ENCODE data around the gene WFDC8.
"Not testable (repeated sequence)": the region's sequence is repeated elsewhere in the genome, so short reads cannot be mapped to it uniquely, and the experiment has no call there.

The WFDC8 gene

GRCh38 chr20:45579184-45579583 is at the start of gene WFDC8:
TSS of gene WFDC8 (minus strand) at chr20:45579284. CDS start at chr20:45579247, 37 bp downstream.
- ATAC-seq: no peak

GRCh38 chr20:45626540-45626939 is 47.5 kb upstream of the WFDC8 start:
- ATAC-seq: no peak

GRCh38 chr20:45621593-45621992 is 42.5 kb upstream of the WFDC8 start:
- ATAC-seq: no peak

- no peak for ATAC-seq
These were observed 38.5 kb upstream of the WFDC8 start for GRCh38 chr20:45617591-45617990.

- no peak for ATAC-seq
These were observed 33.2 kb upstream of the WFDC8 start for GRCh38 chr20:45612314-45612713.

GRCh38 chr20:45611054-45611453 is 32.0 kb upstream of the WFDC8 start:
- ATAC-seq: no peak

- ATAC-seq: no peak
These were observed 28.7 kb upstream of the WFDC8 start for GRCh38 chr20:45607810-45608209.

- ATAC-seq: no peak
These were observed 16.2 kb upstream of the WFDC8 start for GRCh38 chr20:45595235-45595634.

- ATAC-seq: no peak
These were observed 14.4 kb upstream of the WFDC8 start for GRCh38 chr20:45593498-45593897.

GRCh38 chr20:45592574-45593189 is 13.6 kb upstream of the WFDC8 start:
- ATAC-seq: no peak

- no peak for ATAC-seq
These were observed 10.6 kb upstream of the WFDC8 start for GRCh38 chr20:45589725-45590124.

GRCh38 chr20:45588800-45589199 is 9.7 kb upstream of the WFDC8 start:
- no peak for ATAC-seq

GRCh38 chr20:45585986-45586385 is 6.9 kb upstream of the WFDC8 start:
- not testable (repeated sequence) for ATAC-seq

GRCh38 chr20:45584294-45584693 is 5.2 kb upstream of the WFDC8 start:
- ATAC-seq: not testable (repeated sequence)

- ATAC-seq: no peak
These were observed 4.4 kb upstream of the WFDC8 start for GRCh38 chr20:45583502-45583901.

GRCh38 chr20:45581702-45582101 is 2.6 kb upstream of the WFDC8 start:
- ATAC-seq: no peak

- ATAC-seq: no peak
These were observed 853 bp downstream of the WFDC8 start for GRCh38 chr20:45578231-45578630.

GRCh38 chr20:45576995-45577394 is 2.1 kb downstream of the WFDC8 start:
- no peak for ATAC-seq

- ATAC-seq: no peak
These were observed 3.2 kb downstream of the WFDC8 start for GRCh38 chr20:45575931-45576330.

- ATAC-seq: not testable (repeated sequence)
These were observed 9.4 kb downstream of the WFDC8 start for GRCh38 chr20:45569650-45570049.

GRCh38 chr20:45564760-45565276 is 14.3 kb downstream of the WFDC8 start:
- no peak for ATAC-seq

GRCh38 chr20:45555198-45555597 is 23.9 kb downstream of the WFDC8 start:
- ATAC-seq: no peak

GRCh38 chr20:45552456-45552855 is 26.6 kb downstream of the WFDC8 start:
- no peak for ATAC-seq

GRCh38 chr20:45550765-45551164 is 28.3 kb downstream of the WFDC8 start:
- ATAC-seq: no peak

GRCh38 chr20:45548410-45548809 is 30.7 kb downstream of the WFDC8 start:
- ATAC-seq: no peak
